HUES64 (cell line): ENCODE data around the gene SOD3.

Experiments
- H3K27ac ChIP-seq: 2 replicates; pipeline ENCODE4 v1.7.0; 2013; ENCODE audit warnings: low read depth, low read length, inconsistent platforms
- H3K27me3 ChIP-seq: 2 replicates; pipeline ENCODE4 v1.6.1; 2013; ENCODE audit warnings: mild to moderate bottlenecking, low read length; ENCODE audit not compliant: insufficient read depth
- H3K36me3 ChIP-seq: 2 replicates; pipeline ENCODE4 v1.6.1; 2013; ENCODE audit warnings: mild to moderate bottlenecking, low read length; ENCODE audit not compliant: insufficient read depth
- H3K4me1 ChIP-seq: 2 replicates; pipeline ENCODE4 v1.6.1; 2013; ENCODE audit warnings: mild to moderate bottlenecking, low read length, moderate library complexity; ENCODE audit not compliant: insufficient read depth
- H3K4me3 ChIP-seq: 2 replicates; pipeline ENCODE4 v1.5.1; 2013; ENCODE audit warnings: mild to moderate bottlenecking, low read length, moderate library complexity
- H3K9ac ChIP-seq: 2 replicates; pipeline ENCODE4 v1.6.1; 2013; ENCODE audit warnings: mild to moderate bottlenecking, low read depth, low read length
- H3K9me3 ChIP-seq: 2 replicates; pipeline ENCODE4 v1.6.1; 2013; ENCODE audit warnings: low read depth, low read length; ENCODE audit not compliant: insufficient read depth
- WGBS: fragments of 150-250, 120-280 bp; methylation state at CpG from one replicate; pipeline ENCODE4 v1.1.7; 2013; ENCODE audit warnings: missing lambda C conversion rate; 5-methylcytosine and 5-hydroxymethylcytosine counted together

SOD3 gene

DNA sequence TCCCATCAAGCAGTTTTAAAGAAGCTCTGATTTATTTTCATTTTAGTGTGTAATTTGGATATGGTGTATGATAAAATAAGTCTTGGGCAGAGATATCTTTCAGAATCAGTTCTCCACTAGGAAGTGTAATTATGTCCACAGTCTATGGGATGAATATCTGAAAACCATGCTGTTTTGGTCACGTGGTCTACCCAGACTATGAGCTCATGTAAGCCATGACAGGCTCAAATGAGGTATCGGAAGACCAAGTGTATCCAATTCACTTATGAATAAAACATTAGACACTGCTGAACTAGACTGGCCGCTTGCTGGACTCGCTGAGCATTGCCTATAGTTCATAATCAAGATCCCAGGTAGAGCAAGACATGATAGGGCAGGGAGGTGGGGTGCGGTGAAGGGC is 50.5 kb downstream of the SOD3 start:
- H3K27ac ChIP-seq: no peak overlapping the region
- no peaks in the 10 kb centered on the region for H3K36me3 ChIP-seq
- no peaks in the 10 kb centered on the region for H3K9me3 ChIP-seq
- H3K27me3 ChIP-seq: no peaks in the 10 kb centered on the region
- WGBS: 92% methylated on average over 5 of the region's 5 CpGs
- no peak overlapping the region for H3K9ac ChIP-seq
- no peak overlapping the region for H3K4me3 ChIP-seq
- peaks cover 7% of the 10 kb centered on the region; the same call in 1 of the 2 replicates for H3K4me1 ChIP-seq

DNA sequence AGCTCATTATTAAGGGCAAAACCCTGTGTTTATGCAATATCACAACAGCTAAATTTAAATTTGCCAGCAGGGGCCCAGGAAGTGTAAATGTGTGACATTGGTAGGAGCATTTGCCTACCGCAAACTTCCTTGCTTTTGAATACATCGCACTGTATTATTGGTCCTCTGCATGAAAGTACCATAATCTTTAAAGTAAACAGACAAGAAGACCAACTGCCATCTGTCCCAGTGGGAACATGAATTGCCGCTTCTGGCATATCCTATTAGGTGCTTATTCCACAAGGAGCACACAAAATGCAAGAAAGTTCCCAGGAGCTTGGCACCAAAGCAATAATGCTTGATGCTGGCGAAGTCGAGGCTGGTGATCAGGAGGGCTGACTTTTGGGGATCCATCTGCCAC is 51.3 kb downstream of the SOD3 start:
- H3K27me3 ChIP-seq: no peaks in the 10 kb centered on the region
- H3K9ac ChIP-seq: no peak overlapping the region
- H3K36me3 ChIP-seq: no peaks in the 10 kb centered on the region
- no peak overlapping the region for H3K27ac ChIP-seq
- no peaks in the 10 kb centered on the region for H3K9me3 ChIP-seq
- no peak overlapping the region for H3K4me3 ChIP-seq
- WGBS: 85% methylated on average over 5 of the region's 5 CpGs
- H3K4me1 ChIP-seq: peaks cover 8% of the 10 kb centered on the region; the same call in 1 of the 2 replicates

DNA sequence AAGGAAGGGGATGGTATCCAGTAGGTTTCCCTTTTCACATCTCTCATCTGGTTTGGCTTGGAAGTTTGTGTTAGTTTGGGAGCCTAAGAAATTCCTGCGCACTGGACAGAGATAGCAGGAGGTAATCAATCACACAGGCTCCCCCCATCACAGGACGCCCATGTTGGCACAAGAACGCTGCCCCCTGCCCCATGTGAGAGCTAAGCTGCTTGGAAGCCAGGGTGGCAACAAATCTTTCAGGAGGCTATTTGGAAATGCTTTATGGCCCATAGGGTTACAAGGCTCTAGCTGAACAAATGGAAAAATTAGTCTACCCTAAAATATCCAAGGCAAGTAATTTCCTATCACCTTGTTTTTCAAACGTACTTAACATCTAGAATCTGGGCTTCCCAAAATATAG is 54.0 kb downstream of the SOD3 start:
- 91% methylated on average over 4 of the region's 4 CpGs for WGBS
- Histone ChIP-seq H3K36me3 (no peaks in the 10 kb centered on the region), H3K27me3 (no peaks in the 10 kb centered on the region), H3K9ac (no peak overlapping the region), H3K9me3 (no peaks in the 10 kb centered on the region), H3K27ac (no peak overlapping the region), H3K4me1 (peaks cover 8% of the 10 kb centered on the region; the same call in 1 of the 2 replicates), H3K4me3 (no peak overlapping the region)

DNA sequence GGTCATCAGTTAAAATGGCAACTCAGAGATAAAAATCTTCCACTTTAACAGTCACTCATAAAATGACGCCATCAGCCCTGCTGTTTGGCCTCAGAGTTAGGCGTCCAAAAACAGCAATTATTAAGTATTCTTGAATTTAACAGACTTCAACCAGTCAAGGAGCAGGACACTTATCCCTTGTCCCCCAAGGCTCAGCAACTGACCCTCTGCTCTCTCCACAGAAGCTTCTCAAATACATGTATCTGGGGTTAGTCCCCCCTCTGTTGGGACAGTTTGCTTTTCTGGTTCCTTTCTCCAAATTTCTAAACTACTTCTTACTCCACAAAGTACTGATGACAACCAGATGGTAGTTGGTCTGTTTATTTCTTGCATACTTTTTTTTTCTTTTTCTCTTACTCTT is 54.4 kb downstream of the SOD3 start:
- Histone ChIP-seq H3K36me3 (no peaks in the 10 kb centered on the region), H3K27ac (no peak overlapping the region), H3K9ac (no peak overlapping the region), H3K9me3 (no peaks in the 10 kb centered on the region), H3K4me1 (peaks cover 8% of the 10 kb centered on the region; the same call in 1 of the 2 replicates), H3K27me3 (no peaks in the 10 kb centered on the region), H3K4me3 (no peak overlapping the region)
- WGBS: 96% methylated on average over 2 of the region's 2 CpGs
